Endometrium (tissue), 2 donors: ENCODE data around the gene TUSC2.

Experiments used
- FAIRE-seq: peaks from 2 replicates; lab custom pipeline; 2012; peaks lifted over from hg19 to GRCh38; lab: Jason Lieb, UNC
- donor health status: control.
- donor health status: control.

Gene TUSC2

DNA sequence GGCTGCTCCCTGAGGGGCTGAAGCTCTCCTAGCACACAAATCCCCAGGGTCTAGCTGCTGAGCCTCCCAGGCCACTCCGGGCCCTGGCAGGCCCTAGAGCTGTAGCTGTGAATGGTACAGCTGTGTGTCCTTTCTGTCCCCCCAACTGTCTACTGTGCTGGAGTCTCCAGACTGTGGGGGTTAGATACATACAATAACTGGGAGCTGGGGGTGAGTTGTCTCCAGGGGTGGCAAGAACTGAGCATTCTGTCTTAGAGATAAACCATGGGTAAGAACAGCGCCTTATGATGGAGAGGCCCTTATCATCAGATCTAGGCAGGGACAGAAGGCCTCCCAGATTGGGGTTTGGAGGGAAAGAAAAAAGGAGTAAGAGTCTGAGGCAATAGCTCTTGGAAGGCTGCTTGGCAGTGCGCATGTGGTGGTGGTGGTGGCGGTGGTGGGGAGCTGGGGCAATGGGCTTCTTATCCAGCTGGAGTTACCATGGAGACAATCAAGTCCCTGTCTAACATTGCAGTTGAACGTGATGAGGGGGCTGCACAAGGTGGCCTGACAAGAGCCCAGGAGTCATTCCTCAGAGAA is 26.3 kb upstream of the TUSC2 start:
- no peak for FAIRE-seq

DNA sequence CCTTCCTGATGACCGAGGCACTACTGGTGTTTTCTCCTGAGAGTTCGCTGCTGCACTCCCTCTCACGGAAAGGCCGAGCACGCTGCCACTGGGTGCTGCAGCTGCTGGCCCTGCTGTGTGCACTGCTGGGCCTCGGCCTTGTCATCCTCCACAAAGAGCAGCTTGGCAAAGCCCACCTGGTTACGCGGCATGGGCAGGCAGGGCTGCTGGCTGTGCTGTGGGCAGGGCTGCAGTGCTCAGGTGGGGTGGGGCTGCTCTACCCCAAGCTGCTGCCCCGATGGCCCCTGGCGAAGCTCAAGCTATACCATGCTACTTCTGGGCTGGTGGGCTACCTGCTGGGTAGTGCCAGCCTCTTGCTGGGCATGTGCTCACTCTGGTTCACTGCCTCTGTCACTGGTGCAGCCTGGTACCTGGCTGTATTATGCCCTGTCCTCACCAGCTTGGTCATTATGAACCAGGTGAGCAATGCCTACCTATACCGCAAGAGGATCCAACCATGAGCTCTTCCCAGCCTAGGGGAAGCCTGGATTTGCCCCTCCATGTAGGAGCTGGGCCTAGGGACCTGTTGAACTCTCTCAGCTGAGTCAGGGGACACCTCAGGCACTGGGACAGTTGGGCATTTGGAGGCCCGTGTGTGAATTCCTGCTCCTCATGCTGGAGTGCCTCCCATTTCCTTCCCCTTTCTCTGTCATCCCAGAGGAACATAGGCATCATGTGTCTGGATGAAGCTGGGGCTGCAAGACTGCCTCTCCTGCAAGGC is 25.4 kb upstream of the TUSC2 start:
- no peak for FAIRE-seq

DNA sequence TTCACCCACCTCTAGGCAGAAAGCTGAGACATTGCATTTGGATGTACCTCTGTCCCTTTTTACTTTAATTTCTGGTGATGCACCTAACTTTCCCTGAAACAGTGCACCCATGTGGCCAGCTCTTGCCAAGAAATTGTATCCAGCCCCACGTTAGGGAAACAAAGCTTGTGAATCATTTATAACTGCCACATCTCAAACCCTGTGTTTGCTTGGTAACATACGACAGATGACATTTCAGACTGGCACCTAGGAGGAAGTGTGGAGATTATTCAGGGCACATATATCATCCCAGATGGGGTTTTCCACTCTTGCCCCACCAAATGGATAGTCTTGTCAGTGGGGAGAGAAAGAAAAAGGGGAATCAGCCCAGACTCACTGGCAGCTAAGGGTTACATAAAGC is 24.8 kb upstream of the TUSC2 start:
- no peak for FAIRE-seq

DNA sequence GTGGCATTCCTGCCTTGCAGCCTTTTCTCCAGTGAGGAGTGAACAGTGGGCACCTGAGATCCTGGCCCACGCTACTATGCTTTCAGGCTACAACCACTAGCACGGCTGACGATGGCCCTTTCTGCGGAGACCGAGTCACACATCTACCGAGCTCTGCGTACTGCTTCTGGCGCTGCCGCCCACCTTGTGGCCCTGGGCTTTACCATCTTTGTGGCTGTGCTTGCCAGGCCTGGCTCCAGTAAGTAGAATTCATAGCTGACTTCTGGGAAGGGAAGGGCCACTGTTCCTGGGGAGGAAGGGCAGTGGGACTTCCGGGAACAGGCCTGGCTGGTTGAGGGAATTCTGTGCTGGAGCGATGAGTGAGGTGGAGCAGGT is 23.3 kb upstream of the TUSC2 start:
- FAIRE-seq, result no peak

DNA sequence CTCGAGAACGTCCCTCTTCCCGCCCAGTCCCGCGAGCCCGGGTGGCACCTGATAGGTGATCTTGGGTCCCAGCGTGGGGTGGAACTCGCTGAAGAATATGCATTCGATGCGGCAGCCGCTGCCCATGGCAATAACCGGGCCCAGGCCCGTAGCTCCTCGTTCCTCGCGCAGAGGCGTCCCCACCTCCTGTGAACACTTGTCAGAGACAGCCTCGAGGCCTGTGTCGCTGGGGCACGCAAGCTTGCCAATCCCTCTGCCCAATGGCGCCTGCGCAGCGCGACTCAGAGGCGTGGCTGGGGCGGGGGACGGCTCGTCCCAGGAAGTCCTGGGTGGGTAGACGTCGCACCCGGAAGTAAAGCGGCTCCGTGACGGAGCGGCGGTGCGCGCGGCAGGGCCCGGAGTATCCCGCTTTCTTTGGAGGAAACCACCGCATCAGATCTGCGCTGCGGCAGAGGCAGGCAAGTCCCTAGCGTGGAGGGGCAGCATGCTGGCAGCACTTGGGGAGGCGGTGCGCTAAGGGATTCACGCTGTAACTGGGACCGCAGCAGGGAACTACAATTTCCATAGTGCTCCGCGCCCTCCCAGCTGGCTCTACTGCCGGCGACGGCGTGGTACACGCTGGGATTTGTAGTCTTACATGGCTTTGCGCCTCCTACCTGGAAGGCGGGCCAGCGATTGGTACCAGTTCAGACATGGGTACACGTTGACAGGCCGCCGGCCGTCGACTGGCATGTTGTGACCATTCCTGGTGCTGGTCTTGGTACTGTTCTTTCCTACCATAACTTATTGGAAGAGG is 22.7 kb upstream of the TUSC2 start, which contains the start of the genes CYB561D2 and NPRL2:
Gene CYB561D2 (plus strand): TSS at position 336 of the 796 bp plus-strand sequence. CDS start 572 bp downstream, outside the sequence.
Gene NPRL2 (minus strand): TSS at position 249 of the 796 bp plus-strand sequence. CDS start 123 bp downstream, at position 126.
- FAIRE-seq, result peak; percentile 23

DNA sequence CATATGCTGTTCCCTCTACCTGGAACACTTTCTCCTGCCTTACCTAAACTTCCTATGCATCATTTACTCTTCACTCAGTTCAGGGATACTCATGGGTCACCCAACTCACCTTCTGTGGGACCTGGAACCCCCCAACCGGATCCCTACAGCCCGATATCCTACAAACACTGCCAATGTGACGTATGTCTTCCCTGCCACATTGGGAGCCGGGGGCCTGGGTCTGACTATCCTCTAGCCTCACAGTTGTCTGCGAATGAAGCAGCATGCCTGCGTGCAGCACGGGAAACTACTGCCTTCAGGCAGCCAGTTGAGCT is 22.1 kb upstream of the TUSC2 start:
- FAIRE-seq, result no peak

DNA sequence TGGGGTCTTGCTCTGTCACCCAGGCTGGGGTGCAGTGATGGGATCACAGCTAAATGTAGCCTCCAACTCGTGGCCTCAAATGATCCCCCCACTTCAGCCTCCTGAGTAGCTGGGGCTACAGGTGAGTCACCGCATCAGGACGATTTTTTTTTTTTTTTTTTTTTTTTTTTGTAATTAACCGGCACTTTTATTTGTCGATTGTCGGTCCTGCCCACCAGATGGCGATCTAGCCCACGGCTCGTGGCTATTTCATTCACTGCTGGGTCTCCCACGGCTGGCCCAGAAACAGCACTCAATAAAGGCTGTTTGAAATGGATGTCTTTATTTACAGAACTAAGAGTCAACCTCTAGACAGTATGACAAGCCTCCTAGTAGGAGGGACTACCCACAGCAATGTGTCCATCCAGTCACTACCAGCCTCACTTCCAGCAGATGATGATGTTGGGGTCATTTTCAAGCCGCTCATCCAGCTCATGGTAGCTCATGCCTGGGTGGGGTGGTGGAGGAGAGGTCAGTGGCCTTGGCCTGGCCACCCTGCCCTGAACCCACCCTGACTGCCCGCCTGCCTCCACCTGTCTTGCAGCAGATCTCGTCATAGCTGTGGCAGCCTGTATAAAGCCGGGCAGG is 19.3 kb upstream of the TUSC2 start:
- peak; percentile 82 for FAIRE-seq

DNA sequence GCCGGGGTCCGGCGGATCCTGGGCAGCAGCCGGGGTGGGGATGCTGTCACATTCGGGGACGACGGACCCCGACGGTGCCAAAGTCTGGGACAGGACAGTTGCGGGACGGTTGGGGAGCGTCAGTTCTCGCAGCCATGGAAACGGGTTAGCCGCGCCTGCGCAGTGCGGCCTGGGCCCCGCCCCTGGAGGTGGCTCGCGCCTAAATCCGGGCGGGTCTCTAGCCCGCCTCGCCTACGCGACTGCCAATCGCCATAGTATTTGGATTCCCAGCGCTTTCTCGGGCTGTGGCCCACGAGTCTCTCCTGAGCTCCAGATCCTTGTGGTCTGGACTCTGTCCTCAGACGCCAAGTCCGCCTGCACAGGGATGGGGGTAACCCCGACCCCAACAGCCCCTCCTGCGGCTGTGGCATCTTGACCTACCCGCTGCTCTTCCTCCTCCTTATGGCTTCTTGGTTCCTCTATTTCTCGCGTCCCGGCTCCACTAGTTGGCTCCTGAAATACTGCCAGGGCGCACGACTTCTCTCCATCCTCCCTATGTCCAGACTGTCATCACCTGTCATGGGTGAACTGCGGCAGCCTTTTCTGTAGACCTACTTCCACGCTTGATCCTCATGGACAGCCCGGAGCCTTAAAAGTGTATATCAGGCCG is 17.7 kb upstream of the TUSC2 start, which contains the start of gene ZMYND10:
Gene ZMYND10 (minus strand): TSS at position 147 of the 649 bp plus-strand sequence. CDS start 153 bp downstream, outside the sequence.
- FAIRE-seq, result no peak

DNA sequence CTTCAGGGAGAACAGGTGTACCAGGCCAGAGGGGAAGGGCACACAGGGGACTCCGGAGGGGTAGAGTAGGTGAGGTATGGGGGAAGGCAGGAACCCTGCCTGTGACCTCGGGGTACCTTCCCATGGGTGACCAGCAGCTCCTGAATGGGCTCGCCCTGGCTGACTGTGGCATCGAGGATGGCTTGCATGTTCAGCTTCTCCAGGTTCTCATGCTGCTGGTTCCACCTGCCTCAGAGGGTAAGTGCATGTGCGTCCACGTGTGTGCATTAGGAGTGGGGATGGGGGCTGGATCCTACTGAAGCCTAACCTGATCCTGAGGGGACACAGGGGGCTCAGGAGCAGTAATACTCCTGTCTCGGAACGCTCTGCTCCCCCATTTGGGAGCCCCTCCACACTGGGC is 17.0 kb upstream of the TUSC2 start:
- no peak for FAIRE-seq

DNA sequence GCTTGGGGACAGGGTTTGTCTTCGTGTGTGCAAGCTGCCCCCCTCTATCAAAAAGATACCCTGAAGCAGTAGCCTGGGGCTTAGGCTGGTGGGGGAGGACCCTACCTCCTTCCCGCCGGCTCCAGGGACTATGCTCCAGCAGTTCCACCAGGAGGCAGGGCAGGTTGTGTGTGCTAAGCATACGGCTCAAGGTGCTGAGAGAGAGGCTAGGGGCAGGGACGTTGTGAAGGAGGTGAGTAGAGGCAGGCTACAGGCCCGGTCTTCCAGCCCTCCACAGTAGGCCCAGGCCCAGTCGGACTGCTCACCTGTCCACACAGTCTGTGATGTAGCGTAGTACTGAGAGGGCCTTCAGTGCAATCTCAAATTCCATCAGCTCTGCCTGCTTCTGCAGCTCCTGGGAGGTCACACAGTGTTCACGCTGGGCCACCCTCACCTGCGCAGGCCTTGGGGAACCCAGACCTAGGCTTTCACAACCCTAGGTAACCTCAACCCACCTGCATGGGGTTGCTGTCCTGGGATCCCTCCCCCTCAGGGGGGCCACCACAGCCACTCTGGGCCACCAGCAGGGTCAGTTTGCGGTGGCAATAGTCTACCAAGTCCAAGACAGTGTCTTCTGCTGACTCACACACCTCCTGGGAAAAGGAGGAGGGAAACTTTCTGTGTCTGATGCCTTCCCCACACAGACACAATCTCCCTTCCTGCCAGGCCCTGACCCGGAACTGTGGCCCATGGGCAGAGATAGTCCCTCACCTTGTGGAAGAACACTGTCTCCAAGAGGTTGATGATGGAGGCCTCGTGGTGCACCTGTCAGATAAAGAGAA is 15.0 kb upstream of the TUSC2 start:
- FAIRE-seq, result no peak

DNA sequence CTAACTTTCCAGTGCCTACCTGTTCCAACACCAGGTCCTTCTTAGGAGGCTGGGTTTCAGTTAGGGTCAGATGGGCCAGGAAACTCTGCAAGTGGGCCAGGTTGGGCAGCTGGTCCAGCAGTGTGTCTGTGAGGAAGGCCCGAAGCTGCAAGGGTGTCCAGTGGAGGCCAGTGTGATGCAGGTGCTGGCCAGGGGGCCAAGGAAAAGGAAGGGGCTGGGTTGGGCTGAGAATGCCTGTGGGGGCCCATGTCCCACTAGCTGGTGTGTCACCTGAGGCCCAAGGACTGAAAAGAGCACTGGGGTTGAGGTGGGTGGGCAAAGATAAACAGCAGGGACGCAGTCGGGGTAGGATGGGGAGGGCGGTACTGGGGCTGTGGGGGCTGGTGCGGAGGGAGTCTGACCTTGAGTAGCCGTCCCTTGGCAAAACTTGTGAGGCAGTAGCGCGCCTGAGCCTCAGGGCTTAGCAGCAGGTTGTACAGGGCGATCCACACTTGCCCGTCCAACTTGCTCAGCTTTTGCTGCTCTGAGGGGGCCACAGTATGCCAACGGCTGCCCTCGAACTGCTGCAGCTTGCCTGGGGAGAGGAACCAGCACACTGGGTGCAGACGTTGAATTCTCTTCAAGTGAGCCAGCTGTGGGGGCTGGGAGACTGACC is 14.1 kb upstream of the TUSC2 start:
- no peak for FAIRE-seq

DNA sequence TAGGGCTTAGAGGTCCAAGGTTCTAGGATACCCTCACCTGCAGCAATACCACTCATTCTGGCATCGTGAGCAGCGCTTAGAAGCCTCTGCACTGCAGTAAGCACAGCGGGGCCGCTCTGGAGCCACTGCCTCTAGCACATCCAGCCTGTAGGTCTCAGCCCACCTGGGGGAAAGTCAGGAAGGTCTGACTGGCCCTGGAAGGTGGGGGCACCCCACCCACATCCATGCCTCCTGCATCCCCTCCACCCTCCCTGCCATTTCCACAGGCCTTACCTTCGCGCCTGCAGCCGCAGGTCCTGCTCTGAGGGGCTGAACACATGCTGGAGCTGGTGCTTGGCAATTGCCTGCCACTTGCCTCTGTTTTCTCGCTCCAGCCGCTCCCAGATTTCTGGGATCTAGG is 13.5 kb upstream of the TUSC2 start:
- no peak for FAIRE-seq

DNA sequence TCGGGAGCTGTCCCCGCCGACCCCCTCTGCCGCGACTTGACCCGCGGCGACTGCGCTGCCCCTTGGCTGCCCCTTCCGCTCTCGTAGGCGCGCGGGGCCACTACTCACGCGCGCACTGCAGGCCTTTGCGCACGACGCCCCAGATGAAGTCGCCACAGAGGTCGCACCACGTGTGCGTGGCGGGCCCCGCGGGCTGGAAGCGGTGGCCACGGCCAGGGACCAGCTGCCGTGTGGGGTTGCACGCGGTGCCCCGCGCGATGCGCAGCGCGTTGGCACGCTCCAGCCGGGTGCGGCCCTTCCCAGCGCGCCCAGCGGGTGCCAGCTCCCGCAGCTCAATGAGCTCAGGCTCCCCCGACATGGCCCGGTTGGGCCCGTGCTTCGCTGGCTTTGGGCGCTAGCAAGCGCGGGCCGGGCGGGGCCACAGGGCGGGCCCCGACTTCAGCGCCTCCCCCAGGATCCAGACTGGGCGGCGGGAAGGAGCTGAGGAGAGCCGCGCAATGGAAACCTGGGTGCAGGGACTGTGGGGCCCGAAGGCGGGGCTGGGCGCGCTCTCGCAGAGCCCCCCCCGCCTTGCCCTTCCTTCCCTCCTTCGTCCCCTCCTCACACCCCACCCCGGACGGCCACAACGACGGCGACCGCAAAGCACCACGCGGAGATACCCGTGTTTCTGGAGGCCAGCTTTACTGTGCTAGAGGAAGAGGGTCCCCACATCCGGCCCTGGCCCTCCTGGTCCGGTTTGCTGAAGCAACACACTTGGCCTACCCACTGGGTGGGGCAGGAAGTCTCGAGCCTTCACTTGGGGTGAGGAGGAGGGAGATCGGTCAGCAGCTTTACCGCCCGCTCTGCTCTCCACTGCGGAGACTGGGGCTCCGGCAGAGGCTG is 12.7 kb upstream of the TUSC2 start, which contains the start of gene RASSF1:
Gene RASSF1 (minus strand): TSS at position 389 of the 882 bp plus-strand sequence. CDS start 31 bp downstream, at position 358.
- no peak for FAIRE-seq

DNA sequence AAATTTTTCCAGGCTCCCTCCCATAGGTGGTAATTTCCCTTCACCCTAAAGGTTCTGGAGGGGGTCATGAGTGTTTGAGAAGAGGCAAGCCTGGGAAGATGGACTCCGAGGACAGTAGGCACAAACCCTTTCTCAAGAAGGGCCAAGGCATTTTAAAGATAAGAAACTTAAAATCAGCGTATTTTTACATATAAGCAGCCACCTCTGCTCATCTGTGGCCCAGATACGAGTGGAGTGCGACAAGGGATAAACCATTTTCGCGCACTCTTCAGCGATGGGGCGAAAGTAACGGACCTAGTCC is 12.1 kb upstream of the TUSC2 start:
- no peak for FAIRE-seq

DNA sequence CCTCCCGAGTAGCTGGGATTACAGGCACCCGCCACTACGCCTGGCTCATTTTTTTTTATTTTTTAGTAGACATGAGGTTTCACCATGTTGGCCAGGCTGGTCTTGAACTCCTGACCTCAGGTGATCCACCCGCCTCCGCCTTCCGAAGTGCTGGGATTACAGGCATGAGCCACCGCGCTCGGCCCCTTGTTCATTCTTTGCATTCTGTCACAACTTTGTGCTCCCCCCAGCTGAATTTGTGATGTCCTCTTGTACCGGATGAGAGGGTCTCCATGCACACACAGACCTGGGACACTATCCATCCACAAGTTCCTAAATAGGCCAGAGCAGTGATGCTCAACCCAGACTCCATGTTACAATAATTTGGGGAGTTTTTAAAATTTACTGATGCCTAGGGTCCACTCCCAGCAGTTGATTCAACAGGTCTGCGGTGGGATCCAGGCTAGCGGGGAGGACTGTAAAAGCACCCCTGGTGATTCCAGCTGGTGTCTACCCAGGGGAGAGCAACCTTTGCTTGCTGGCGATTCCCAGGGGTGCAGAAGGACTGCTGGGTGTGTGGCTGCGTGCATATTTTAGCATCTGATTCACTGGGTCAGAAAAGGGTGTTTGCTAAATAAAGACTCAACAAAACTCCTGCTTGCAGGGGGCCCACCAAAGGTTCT is 11.6 kb upstream of the TUSC2 start:
- no peak for FAIRE-seq

DNA sequence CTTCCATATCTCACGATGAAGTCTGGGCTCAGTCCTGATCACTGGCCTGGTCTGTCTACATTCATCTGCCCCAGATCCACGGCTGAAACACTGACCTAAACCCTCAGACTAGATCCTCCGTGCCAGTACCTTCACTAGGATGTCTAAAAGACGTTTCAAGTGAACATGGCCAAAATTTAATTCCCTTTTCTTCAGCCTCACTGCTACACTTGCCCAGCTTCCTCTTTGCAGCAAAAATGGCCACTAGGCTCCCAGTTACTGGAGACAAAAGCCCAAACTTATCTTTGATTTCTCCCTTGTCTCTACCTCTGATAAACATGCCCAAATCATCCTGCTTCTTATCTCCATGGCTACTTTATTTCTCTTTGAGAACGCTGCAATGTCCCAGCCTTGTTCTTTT is 10.9 kb upstream of the TUSC2 start:
- no peak for FAIRE-seq

DNA sequence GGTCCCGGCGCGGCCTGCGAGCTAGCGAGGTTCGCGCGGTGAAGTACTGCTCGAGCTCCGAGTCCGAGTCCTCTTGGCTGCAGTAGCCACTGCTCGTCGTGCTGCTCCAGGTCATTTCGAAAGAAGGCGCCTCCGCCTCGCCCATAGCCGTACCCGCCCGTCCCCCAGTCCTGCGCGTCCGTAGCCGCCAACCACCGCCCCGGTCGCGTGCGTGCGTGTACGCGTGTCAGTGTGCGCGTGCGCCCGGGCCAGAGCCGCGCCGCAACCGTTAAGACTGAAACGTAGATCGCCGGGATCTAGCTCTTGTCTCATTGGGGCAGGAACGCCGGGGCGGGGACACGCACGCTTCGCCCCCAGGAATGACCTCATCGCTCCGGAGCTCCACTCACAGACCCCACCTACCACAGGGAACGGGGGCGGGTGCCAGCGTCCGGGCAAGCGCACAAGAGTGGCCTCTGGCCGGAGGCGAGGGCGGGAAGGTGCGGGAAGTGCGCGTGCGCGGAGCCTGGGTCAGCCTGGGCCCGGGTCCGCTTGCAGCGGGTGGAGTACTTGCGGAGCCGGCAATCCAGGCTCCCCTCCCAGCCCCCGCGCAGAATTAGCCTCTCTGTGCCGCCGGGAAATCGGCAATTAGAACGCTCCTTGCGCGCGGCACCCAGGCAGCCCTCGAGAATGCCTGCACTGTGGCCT is 9.3 kb upstream of the TUSC2 start:
- FAIRE-seq, result peak; percentile 95

DNA sequence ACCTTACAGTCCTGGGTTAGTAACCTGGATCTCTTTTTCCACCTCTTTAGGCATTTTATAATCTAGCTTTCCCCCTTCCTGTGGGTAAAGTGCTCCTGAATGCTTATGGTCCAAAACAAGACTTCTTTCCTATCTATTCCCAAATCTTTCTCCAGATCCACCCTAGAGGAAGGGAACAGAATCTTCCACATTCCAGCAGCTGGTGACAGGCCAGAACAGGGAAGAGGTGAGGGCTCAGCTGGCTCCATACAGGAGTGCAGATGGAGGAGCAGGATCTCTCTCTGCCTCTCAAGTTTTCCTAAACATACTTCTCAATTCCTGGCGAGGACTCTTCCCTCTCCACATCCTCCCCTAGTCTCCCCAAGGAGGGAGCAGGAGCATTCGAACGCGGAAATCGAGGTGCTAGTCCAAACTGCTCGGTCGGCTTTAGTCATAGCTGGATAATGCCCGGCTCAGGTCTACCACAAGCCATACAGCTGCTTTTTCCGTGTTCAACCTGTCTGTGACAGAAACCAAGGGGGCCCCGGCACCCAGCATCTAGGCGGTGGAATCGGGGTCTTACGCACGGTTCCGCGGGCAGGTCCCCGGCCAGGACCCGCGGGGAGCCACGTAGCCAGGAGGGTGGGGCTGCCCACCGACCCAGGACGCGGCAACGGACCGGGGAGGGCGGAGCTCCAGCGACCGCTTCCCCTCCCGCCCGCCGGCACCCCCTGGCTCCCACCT is 8.6 kb upstream of the TUSC2 start:
- no peak for FAIRE-seq
